A172 (cell line): Measurements from ENCODE around the gene TOX2. TPM values are rescaled to one million over a fixed set of nuclear protein-coding genes. Genes with fewer than 3 reads are reported as not detected.

Source experiments
- DNase-seq: peaks from one replicate; pipeline ENCODE4 v3.0.0-alpha.2; 2015; ENCODE audit warnings: low spot score
- total RNA-seq: library from RNA; depleted of rRNA; stranded (reverse); fragments of >200 nt; shearing (Covaris generic); gene quantifications from 2 replicates; pipeline ENCODE4 v1.2.3, GENCODE V29; 2014

The TOX2 gene
- total RNA-seq, 1 experiment from 2014 or later = 3.7 TPM

- no peak for DNase-seq
These were observed 44.6 kb downstream of the TOX2 start for GRCh38 chr20:43959079-43959919.

- DNase-seq = no peak
These were observed 45.2 kb downstream of the TOX2 start for GRCh38 chr20:43959920-43960227.

- DNase-seq = no peak
These were observed 45.6 kb downstream of the TOX2 start for GRCh38 chr20:43960231-43960630.

GRCh38 chr20:43961116-43961515 is 46.5 kb downstream of the TOX2 start:
- no peak for DNase-seq

- DNase-seq = no peak
These were observed 47.2 kb downstream of the TOX2 start for GRCh38 chr20:43961541-43962471.

- no peak for DNase-seq
These were observed 47.9 kb downstream of the TOX2 start for GRCh38 chr20:43962530-43962929.

GRCh38 chr20:43963233-43963632 is 48.6 kb downstream of the TOX2 start:
- DNase-seq = no peak

GRCh38 chr20:43963872-43964791 is 49.5 kb downstream of the TOX2 start:
- DNase-seq = peak; percentile 66

- DNase-seq = no peak
These were observed 53.8 kb downstream of the TOX2 start for GRCh38 chr20:43968341-43969000.

- no peak for DNase-seq
These were observed 54.4 kb downstream of the TOX2 start for GRCh38 chr20:43969028-43969447.

- DNase-seq = no peak
These were observed 55.0 kb downstream of the TOX2 start for GRCh38 chr20:43969501-43970182.

- no peak for DNase-seq
These were observed 56.6 kb downstream of the TOX2 start for GRCh38 chr20:43971267-43971666.

GRCh38 chr20:43972051-43972450 is 57.4 kb downstream of the TOX2 start:
- DNase-seq = no peak

- DNase-seq = no peak
These were observed 58.0 kb downstream of the TOX2 start for GRCh38 chr20:43972692-43973091.

- no peak for DNase-seq
These were observed 58.6 kb downstream of the TOX2 start for GRCh38 chr20:43973231-43973630.

GRCh38 chr20:43973671-43974450 is 59.2 kb downstream of the TOX2 start:
- DNase-seq = no peak

- DNase-seq = no peak
These were observed 60.0 kb downstream of the TOX2 start for GRCh38 chr20:43974695-43975094.

- peak; percentile 63 for DNase-seq
These were observed 60.6 kb downstream of the TOX2 start for GRCh38 chr20:43975096-43975768.

GRCh38 chr20:43976547-43976946 is 61.9 kb downstream of the TOX2 start:
- no peak for DNase-seq
